OCI-LY1 (cell line): ENCODE results near the gene SLC6A2.

Source experiments
- H2AFZ ChIP-seq: fragments of 200-600 bp; sonication (generic), shearing (Covaris generic); 2 replicates; pipeline ENCODE4 v1.6.0; 2014; ENCODE audit warnings: antibody characterized with exemption, mild to moderate bottlenecking, low read length
- H3F3A ChIP-seq: fragments of 200-600 bp; sonication (generic), shearing (Covaris generic); 2 replicates; pipeline ENCODE4 v1.6.0; 2014; ENCODE audit warnings: mild to moderate bottlenecking, antibody characterized with exemption, low read length, moderate library complexity; ENCODE audit not compliant: insufficient read depth
- H3K27ac ChIP-seq: fragments of 200-600 bp; sonication (generic); 2 replicates; pipeline ENCODE4 v1.5.1; 2014; ENCODE audit warnings: low read length, mixed run types, mild to moderate bottlenecking, low read depth; ENCODE audit not compliant: poor library complexity, severe bottlenecking
- H3K27me3 ChIP-seq: fragments of 200-600 bp; sonication (generic); 2 replicates; pipeline ENCODE4 v1.6.0; 2014; ENCODE audit warnings: antibody characterized with exemption, mild to moderate bottlenecking, low read length, moderate library complexity; ENCODE audit not compliant: insufficient read depth
- H3K36me3 ChIP-seq: fragments of 200-600 bp; sonication (generic); 2 replicates; pipeline ENCODE4 v1.6.1; 2014; ENCODE audit warnings: mild to moderate bottlenecking, antibody characterized with exemption, low read length, moderate library complexity, mixed read lengths; ENCODE audit not compliant: insufficient read depth
- H3K4me1 ChIP-seq: fragments of 200-600 bp; sonication (generic); 2 replicates; pipeline ENCODE4 v1.5.1; 2014; ENCODE audit warnings: mild to moderate bottlenecking, low read length, moderate library complexity; ENCODE audit not compliant: insufficient read depth, severe bottlenecking
- H3K4me2 ChIP-seq: fragments of 200-600 bp; sonication (generic), shearing (Covaris generic); 2 replicates; pipeline ENCODE4 v1.6.1; 2014; ENCODE audit warnings: low read length
- H3K4me3 ChIP-seq: fragments of 200-600 bp; sonication (generic); 2 replicates; pipeline ENCODE4 v1.5.1; 2014; ENCODE audit warnings: low read length, low read depth, mild to moderate bottlenecking, mixed read lengths; ENCODE audit not compliant: poor library complexity, severe bottlenecking
- H3K79me2 ChIP-seq: fragments of 200-600 bp; shearing (Covaris generic); 2 replicates; pipeline ENCODE4 v1.6.1; 2016; ENCODE audit warnings: mixed run types, low read length, mixed read lengths; ENCODE audit not compliant: insufficient read depth
- H3K9ac ChIP-seq: fragments of 200-600 bp; sonication (generic), shearing (Covaris generic); 2 replicates; pipeline ENCODE4 v1.6.1; 2014; ENCODE audit warnings: mild to moderate bottlenecking, low read length, mixed read lengths
- H3K9me2 ChIP-seq: fragments of 200-600 bp; sonication (generic), shearing (Covaris generic); 2 replicates; pipeline ENCODE4 v1.6.1; 2014; ENCODE audit warnings: low read depth, mild to moderate bottlenecking, low read length, mixed read lengths
- H3K9me3 ChIP-seq: fragments of 200-600 bp; shearing (Covaris generic); 2 replicates; pipeline ENCODE4 v1.6.1; 2014; ENCODE audit warnings: low read length, mixed read lengths
- H4K20me1 ChIP-seq: fragments of 200-600 bp; sonication (generic), shearing (Covaris generic); 2 replicates; pipeline ENCODE4 v1.6.0; 2016; ENCODE audit warnings: mild to moderate bottlenecking, low read length; ENCODE audit not compliant: insufficient read depth
- CTCF ChIP-seq: fragments of 200-600 bp; sonication (generic), shearing (Covaris generic); IDR thresholded peaks from 2 replicates; pipeline ENCODE4 v1.5.1; 2017; ENCODE audit warnings: mild to moderate bottlenecking, antibody characterized with exemption, low read length, moderate library complexity, mixed read lengths
- EZH2 ChIP-seq: fragments of 200-600 bp; sonication (generic), shearing (Covaris generic); IDR thresholded peaks from 2 replicates; pipeline ENCODE4 v1.8.0; 2017; ENCODE audit warnings: borderline replicate concordance, mixed run types, mild to moderate bottlenecking, antibody characterized with exemption, low read length, moderate library complexity, mixed read lengths

Gene SLC6A2

GRCh38 chr16:55700961-55701360 is 45.2 kb downstream of the SLC6A2 start:
- Histone ChIP-seq H3K9me2 (no peaks in the 10 kb centered on the region), H3K4me1 (no peaks in the 10 kb centered on the region), H3F3A (no peaks in the 10 kb centered on the region), H3K27me3 (no peaks in the 10 kb centered on the region), H2AFZ (no peak overlapping the region), H3K36me3 (no peaks in the 10 kb centered on the region), H3K27ac (no peak overlapping the region), H3K9ac (no peak overlapping the region), H3K4me3 (no peak overlapping the region), H3K9me3 (no peaks in the 10 kb centered on the region), H3K79me2 (no peaks in the 10 kb centered on the region), H4K20me1 (no peaks in the 10 kb centered on the region), H3K4me2 (no peak overlapping the region)
- TF ChIP-seq CTCF (no peak), EZH2 (no peak)

GRCh38 chr16:55701442-55702319 is 45.9 kb downstream of the SLC6A2 start:
- Histone ChIP-seq H3K9me2 (no peaks in the 10 kb centered on the region), H3K27ac (no peak overlapping the region), H3K4me1 (no peaks in the 10 kb centered on the region), H3K9ac (no peak overlapping the region), H3K4me2 (no peak overlapping the region), H4K20me1 (no peaks in the 10 kb centered on the region), H3K36me3 (no peaks in the 10 kb centered on the region), H3K27me3 (no peaks in the 10 kb centered on the region), H3K4me3 (no peak overlapping the region), H3F3A (no peaks in the 10 kb centered on the region), H2AFZ (no peak overlapping the region), H3K9me3 (no peaks in the 10 kb centered on the region), H3K79me2 (no peaks in the 10 kb centered on the region)
- peak; percentile 69 for TF ChIP-seq CTCF
- no peak for TF ChIP-seq EZH2

- Histone ChIP-seq H3K36me3 (no peaks in the 10 kb centered on the region), H3K9me3 (no peaks in the 10 kb centered on the region), H3K27me3 (no peaks in the 10 kb centered on the region), H3K27ac (no peak overlapping the region), H3K4me3 (no peak overlapping the region), H3F3A (no peaks in the 10 kb centered on the region), H3K79me2 (no peaks in the 10 kb centered on the region), H3K9ac (no peak overlapping the region), H3K9me2 (no peaks in the 10 kb centered on the region), H3K4me1 (no peaks in the 10 kb centered on the region), H2AFZ (no peak overlapping the region), H4K20me1 (no peaks in the 10 kb centered on the region), H3K4me2 (no peak overlapping the region)
- TF ChIP-seq EZH2 (no peak), CTCF (peak; percentile 48; the same call in 1 of the 2 replicates)
These were observed 47.5 kb downstream of the SLC6A2 start for GRCh38 chr16:55703003-55704001.
